HepG2 (cell line): ENCODE data around the gene MUSK. TPM values are rescaled to one million over a fixed set of nuclear protein-coding genes. Genes with fewer than 3 reads are reported as not detected.

Experiments used
- ATAC-seq: fragments of 200-7000 bp; cut with Tn5 transposase; 3 replicates; pipeline ENCODE4 v1.9.1; 2020; ENCODE audit warnings: mild to moderate bottlenecking, moderate library complexity
- BruUV-seq: library from RNA; stranded (reverse); fragments of 400-500 nt; replicated peaks from 2 replicates; lab custom pipeline; 2021; lab: Mats Ljungman, UMichigan
- CTCF ChIA-PET: fragments of 300-600 bp; formaldehyde crosslinking; extraction: SDS; loops from one replicate; lab custom pipeline; 2021; ENCODE audit warnings: low total read pairs, inconsistent platforms, low intra/inter-chr PET ratio; lab: Yijun Ruan, JAX
- POLR2A ChIA-PET: fragments of 350-600 bp; sonication (Branson Sonifier 250); formaldehyde crosslinking; loops from one replicate; lab custom pipeline; 2020; ENCODE audit warnings: antibody characterized with exemption, inconsistent platforms; lab: Yijun Ruan, JAX
- DNase-seq: peaks from one replicate; pipeline ENCODE4 v3.0.0-alpha.2; 2015; ENCODE audit warnings: low spot score
- FAIRE-seq: peaks from 3 replicates; lab custom pipeline; 2011; peaks lifted over from hg19 to GRCh38; lab: Jason Lieb, UNC
- H2AFZ ChIP-seq: one replicate; pipeline ENCODE4 v1.6.1; 2011; ENCODE audit warnings: low read length, inconsistent platforms
- H3K27ac ChIP-seq: fragments of 300-600 bp; 3 replicates; pipeline ENCODE4 v1.8.0; 2011; ENCODE audit warnings: mixed run types, mild to moderate bottlenecking, mixed read lengths, low read length, inconsistent platforms; ENCODE audit not compliant: insufficient read depth; ENCODE audit errors: extremely low read length
- H3K27me3 ChIP-seq, 2 experiments: fragments of 200-600 bp in 1 of 2; 2 replicates in 1 of 2; 3 replicates in 1 of 2; pipeline versions ENCODE4 v1.6.0 to v1.8.0; 2011; ENCODE audit warnings: low read length in 2 of 2, mild to moderate bottlenecking in 2 of 2, moderate library complexity in 2 of 2, inconsistent platforms in 1 of 2; ENCODE audit not compliant: insufficient read depth in 2 of 2, control insufficient read depth in 1 of 2
- H3K36me3 ChIP-seq, 2 experiments: fragments of 200-600 bp in 1 of 2; replicated peaks in 1 of 2; 2 replicates in 1 of 2; 3 replicates in 1 of 2; pipeline versions ENCODE4 v1.5.1 to v1.8.0; 2011; ENCODE audit warnings: low read length in 2 of 2, inconsistent platforms in 1 of 2; ENCODE audit not compliant: insufficient read depth in 2 of 2, control insufficient read depth in 1 of 2
- H3K4me1 ChIP-seq: 2 replicates; pipeline ENCODE4 v1.5.1; 2012; ENCODE audit warnings: low read length, inconsistent platforms; ENCODE audit not compliant: insufficient read depth
- H3K4me2 ChIP-seq: 2 replicates; pipeline ENCODE4 v1.6.0; 2011; ENCODE audit warnings: low read depth, low read length, inconsistent platforms
- H3K4me3 ChIP-seq, 3 experiments: fragments of 200-600 bp in 1 of 3; sonication (generic), shearing (Covaris generic) in 1 of 3; replicated peaks in 1 of 3; 2 replicates each; pipeline ENCODE4 v1.5.1; 2011 to 2016; ENCODE audit warnings: low read length in 3 of 3, inconsistent platforms in 2 of 3, low read depth in 2 of 3, mild to moderate bottlenecking in 2 of 3, control low read depth in 1 of 3, mixed read lengths in 1 of 3; ENCODE audit not compliant: insufficient read depth in 1 of 3
- H3K79me2 ChIP-seq: one replicate; pipeline ENCODE4 v1.6.1; 2011; ENCODE audit warnings: low read length, inconsistent platforms; ENCODE audit not compliant: insufficient read depth
- H3K9ac ChIP-seq: 2 replicates; pipeline ENCODE4 v1.6.0; 2011; ENCODE audit warnings: mild to moderate bottlenecking, low read depth, low read length, inconsistent platforms; ENCODE audit not compliant: insufficient read depth
- H3K9me3 ChIP-seq: 2 replicates; pipeline ENCODE4 v1.5.1; 2012; ENCODE audit warnings: mild to moderate bottlenecking, low read length
- H4K20me1 ChIP-seq: 2 replicates; pipeline ENCODE4 v1.6.0; 2011; ENCODE audit warnings: inconsistent platforms, mild to moderate bottlenecking, low read length, moderate library complexity; ENCODE audit not compliant: insufficient read depth
- HNRNPL ChIP-seq: fragments of 200-400 bp; formaldehyde crosslinking; IDR thresholded peaks from 2 replicates; pipeline ENCODE4 v1.6.1; 2017; ENCODE audit warnings: mild to moderate bottlenecking, low read depth, low read length
- HNRNPLL ChIP-seq: fragments of 200-400 bp; formaldehyde crosslinking; IDR thresholded peaks from 2 replicates; pipeline ENCODE4 v1.6.1; 2017; ENCODE audit warnings: mild to moderate bottlenecking, low read depth, low read length; ENCODE audit not compliant: poor library complexity, severe bottlenecking
- HOXA5 ChIP-seq: sonication (generic); formaldehyde crosslinking; IDR thresholded peaks from 2 replicates; pipeline ENCODE4 v1.4.0; 2020; ENCODE audit warnings: missing genetic modification reagents
- KLF11 ChIP-seq: IDR thresholded peaks from 2 replicates; pipeline ENCODE4 v1.6.1; 2016; ENCODE audit warnings: missing compliant biosample characterization
- MEIS2 ChIP-seq: sonication (generic); formaldehyde crosslinking; IDR thresholded peaks from 2 replicates; pipeline ENCODE4 v1.9.0; 2021; ENCODE audit warnings: mild to moderate bottlenecking, missing genetic modification reagents
- NPAS2 ChIP-seq: sonication (generic); formaldehyde crosslinking; IDR thresholded peaks from 2 replicates; pipeline ENCODE4 v1.8.0; 2022; ENCODE audit warnings: mild to moderate bottlenecking, missing genetic modification reagents, borderline replicate concordance
- ZNF10 ChIP-seq: sonication (generic); formaldehyde crosslinking; IDR thresholded peaks from 2 replicates; pipeline ENCODE4 v1.4.0; 2020; ENCODE audit warnings: mild to moderate bottlenecking, low read depth, missing genetic modification reagents, borderline replicate concordance
- ZNF264 ChIP-seq: sonication (generic); formaldehyde crosslinking; IDR thresholded peaks from 2 replicates; pipeline ENCODE4 v1.4.0; 2020; ENCODE audit warnings: missing genetic modification reagents
- ZNF33A ChIP-seq: sonication (generic); formaldehyde crosslinking; IDR thresholded peaks from 2 replicates; pipeline ENCODE4 v1.5.1; 2020; ENCODE audit warnings: missing genetic modification reagents, mild to moderate bottlenecking, moderate library complexity, borderline replicate concordance
- ZNF484 ChIP-seq: sonication (generic); formaldehyde crosslinking; IDR thresholded peaks from 2 replicates; pipeline ENCODE4 v1.5.1; 2020; ENCODE audit warnings: mild to moderate bottlenecking, low read depth, missing genetic modification reagents, borderline replicate concordance
- ZNF530 ChIP-seq: sonication (generic); formaldehyde crosslinking; IDR thresholded peaks from 2 replicates; pipeline ENCODE4 v1.5.0; 2020; ENCODE audit warnings: low read depth, mild to moderate bottlenecking, missing genetic modification reagents
- ZNF569 ChIP-seq: sonication (generic); formaldehyde crosslinking; IDR thresholded peaks from 2 replicates; pipeline ENCODE4 v1.5.0; 2020; ENCODE audit warnings: mild to moderate bottlenecking, missing genetic modification reagents, moderate library complexity, borderline replicate concordance
- ZNF616 ChIP-seq: sonication (generic); formaldehyde crosslinking; IDR thresholded peaks from 2 replicates; pipeline ENCODE4 v1.5.0; 2020; ENCODE audit warnings: low read depth, mild to moderate bottlenecking, missing genetic modification reagents
- ZNF7 ChIP-seq: IDR thresholded peaks from 2 replicates; pipeline ENCODE4 v1.6.1; 2016; ENCODE audit warnings: missing biosample characterization, missing genetic modification reagents
- ZNF782 ChIP-seq: sonication (generic); formaldehyde crosslinking; IDR thresholded peaks from 2 replicates; pipeline ENCODE4 v1.4.0; 2020; ENCODE audit warnings: missing genetic modification reagents, mild to moderate bottlenecking, borderline replicate concordance
- ZNF850 ChIP-seq: sonication (generic); formaldehyde crosslinking; conservative IDR thresholded peaks from 2 replicates; pipeline ENCODE4 v1.9.0; 2021; ENCODE audit warnings: mild to moderate bottlenecking, missing genetic modification reagents
- WGBS: methylation state at CpG from one replicate; pipeline ENCODE4 v1.1.6; 2017; ENCODE audit warnings: low lambda C conversion rate; 5-methylcytosine and 5-hydroxymethylcytosine counted together
- in situ Hi-C: cut with HindIII; loops from 2 replicates; pipeline ENCODE4 v1.10.0; 2017; ENCODE audit warnings: low pct_unique_long_range_greater_than_20kb; ENCODE audit not compliant: extremely low pct_ligation_motif_present
- intact Hi-C: fragments of 100-400 bp; cut with micrococcal nuclease; formaldehyde crosslinking; loops from one replicate; pipeline ENCODE4 v1.10.0; 2022; ENCODE audit not compliant: unreplicated experiment
- polyA plus RNA-seq, 8 experiments: library from polyadenylated mRNA; depleted of rRNA in 3 of 8; stranded (reverse) in 7 of 8; unstranded in 1 of 8; fragments of >200 nt; fragmentation: Illumina TruSeq in 4 of 8; extraction: Trizol in 4 of 8; gene quantifications; 2 replicates each; pipeline versions ENCODE4 v1.2.1 to v1.2.3, GENCODE V29; 2011 to 2016; ENCODE audit warnings: low read depth in 4 of 8, missing spikeins in 1 of 8, mixed read lengths in 1 of 8; ENCODE audit not compliant: insufficient read depth in 1 of 8
- total RNA-seq, 5 experiments: library from RNA; depleted of rRNA; stranded (reverse); fragments of >200 nt; fragmentation: Illumina TruSeq; extraction: Trizol; gene quantifications; 2 replicates each; pipeline ENCODE4 v1.2.3, GENCODE V29; 2016; ENCODE audit warnings: low read depth in 1 of 5
- TF ChIP-seq, protein P1 (sequence below): sonication (generic); formaldehyde crosslinking; IDR thresholded peaks from 2 replicates; pipeline ENCODE4 v1.9.0; 2021; ENCODE audit warnings: mild to moderate bottlenecking, missing genetic modification reagents
- TF ChIP-seq, protein P2 (sequence below): sonication (generic); formaldehyde crosslinking; IDR thresholded peaks from 2 replicates; pipeline ENCODE4 v1.4.0; 2020; ENCODE audit warnings: missing genetic modification reagents

Gene MUSK
- total and polyA plus RNA-seq, 2 of the 13 experiments (the other 11 are each of a cell fraction or from before 2014, with no cell fraction given), result not detected

DNA sequence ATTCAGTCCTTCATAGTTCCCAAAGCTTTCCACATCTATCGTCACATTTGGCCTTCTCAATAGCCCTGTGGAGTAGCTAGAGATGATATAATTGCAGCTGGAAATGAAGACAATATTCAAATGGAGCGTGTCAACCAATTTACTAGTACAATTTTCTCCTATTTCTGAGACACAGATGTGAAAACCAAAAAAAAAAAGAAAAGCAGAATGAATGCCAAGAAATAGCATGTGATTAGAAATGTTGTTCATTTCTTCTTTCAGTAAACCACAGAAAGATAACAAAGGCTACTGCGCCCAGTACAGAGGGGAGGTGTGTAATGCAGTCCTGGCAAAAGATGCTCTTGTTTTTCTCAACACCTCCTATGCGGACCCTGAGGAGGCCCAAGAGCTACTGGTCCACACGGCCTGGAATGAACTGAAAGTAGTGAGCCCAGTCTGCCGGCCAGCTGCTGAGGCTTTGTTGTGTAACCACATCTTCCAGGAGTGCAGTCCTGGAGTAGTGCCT, 99.0 kb downstream of the MUSK start (continued):
- TF ChIP-seq, protein P1, sequence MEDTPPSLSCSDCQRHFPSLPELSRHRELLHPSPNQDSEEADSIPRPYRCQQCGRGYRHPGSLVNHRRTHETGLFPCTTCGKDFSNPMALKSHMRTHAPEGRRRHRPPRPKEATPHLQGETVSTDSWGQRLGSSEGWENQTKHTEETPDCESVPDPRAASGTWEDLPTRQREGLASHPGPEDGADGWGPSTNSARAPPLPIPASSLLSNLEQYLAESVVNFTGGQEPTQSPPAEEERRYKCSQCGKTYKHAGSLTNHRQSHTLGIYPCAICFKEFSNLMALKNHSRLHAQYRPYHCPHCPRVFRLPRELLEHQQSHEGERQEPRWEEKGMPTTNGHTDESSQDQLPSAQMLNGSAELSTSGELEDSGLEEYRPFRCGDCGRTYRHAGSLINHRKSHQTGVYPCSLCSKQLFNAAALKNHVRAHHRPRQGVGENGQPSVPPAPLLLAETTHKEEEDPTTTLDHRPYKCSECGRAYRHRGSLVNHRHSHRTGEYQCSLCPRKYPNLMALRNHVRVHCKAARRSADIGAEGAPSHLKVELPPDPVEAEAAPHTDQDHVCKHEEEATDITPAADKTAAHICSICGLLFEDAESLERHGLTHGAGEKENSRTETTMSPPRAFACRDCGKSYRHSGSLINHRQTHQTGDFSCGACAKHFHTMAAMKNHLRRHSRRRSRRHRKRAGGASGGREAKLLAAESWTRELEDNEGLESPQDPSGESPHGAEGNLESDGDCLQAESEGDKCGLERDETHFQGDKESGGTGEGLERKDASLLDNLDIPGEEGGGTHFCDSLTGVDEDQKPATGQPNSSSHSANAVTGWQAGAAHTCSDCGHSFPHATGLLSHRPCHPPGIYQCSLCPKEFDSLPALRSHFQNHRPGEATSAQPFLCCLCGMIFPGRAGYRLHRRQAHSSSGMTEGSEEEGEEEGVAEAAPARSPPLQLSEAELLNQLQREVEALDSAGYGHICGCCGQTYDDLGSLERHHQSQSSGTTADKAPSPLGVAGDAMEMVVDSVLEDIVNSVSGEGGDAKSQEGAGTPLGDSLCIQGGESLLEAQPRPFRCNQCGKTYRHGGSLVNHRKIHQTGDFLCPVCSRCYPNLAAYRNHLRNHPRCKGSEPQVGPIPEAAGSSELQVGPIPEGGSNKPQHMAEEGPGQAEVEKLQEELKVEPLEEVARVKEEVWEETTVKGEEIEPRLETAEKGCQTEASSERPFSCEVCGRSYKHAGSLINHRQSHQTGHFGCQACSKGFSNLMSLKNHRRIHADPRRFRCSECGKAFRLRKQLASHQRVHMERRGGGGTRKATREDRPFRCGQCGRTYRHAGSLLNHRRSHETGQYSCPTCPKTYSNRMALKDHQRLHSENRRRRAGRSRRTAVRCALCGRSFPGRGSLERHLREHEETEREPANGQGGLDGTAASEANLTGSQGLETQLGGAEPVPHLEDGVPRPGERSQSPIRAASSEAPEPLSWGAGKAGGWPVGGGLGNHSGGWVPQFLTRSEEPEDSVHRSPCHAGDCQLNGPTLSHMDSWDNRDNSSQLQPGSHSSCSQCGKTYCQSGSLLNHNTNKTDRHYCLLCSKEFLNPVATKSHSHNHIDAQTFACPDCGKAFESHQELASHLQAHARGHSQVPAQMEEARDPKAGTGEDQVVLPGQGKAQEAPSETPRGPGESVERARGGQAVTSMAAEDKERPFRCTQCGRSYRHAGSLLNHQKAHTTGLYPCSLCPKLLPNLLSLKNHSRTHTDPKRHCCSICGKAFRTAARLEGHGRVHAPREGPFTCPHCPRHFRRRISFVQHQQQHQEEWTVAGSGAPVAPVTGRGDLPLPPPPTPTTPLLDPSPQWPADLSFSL, result no peak
- no peak for TF ChIP-seq HNRNPLL
- no peak for TF ChIP-seq ZNF530 (CRISPR knock-in tag)
- TF ChIP-seq ZNF264 (CRISPR knock-in tag), result no peak
- TF ChIP-seq MEIS2, result no peak
- no peak for TF ChIP-seq ZNF782 (CRISPR knock-in tag)

DNA sequence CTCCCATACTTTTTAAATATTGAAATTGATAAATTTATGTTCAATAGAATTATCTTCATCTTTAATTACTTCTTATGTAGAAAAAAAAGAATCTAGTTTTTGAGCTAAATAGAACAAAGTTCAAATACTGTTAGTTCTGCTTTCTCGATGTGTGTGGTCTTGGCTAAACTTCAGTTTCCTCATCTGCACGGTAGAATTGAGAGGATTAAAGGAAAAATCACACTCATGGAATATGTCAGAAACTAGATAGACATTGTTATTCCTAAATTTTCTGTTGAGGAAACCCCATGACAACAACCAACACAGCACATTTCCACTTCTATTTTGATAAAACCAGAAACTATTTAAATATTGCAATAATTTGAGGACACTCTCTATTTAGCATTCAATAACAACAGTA, 100.3 kb downstream of the MUSK start:
- TF ChIP-seq ZNF616 (no peak), ZNF484 (no peak), NPAS2 (CRISPR knock-in tag) (no peak), HOXA5 (no peak), ZNF569 (CRISPR knock-in tag) (no peak), ZNF850 (no peak), ZNF7 (CRISPR knock-in tag) (no peak), KLF11 (no peak), ZNF10 (no peak), HNRNPL (no peak), ZNF33A (CRISPR knock-in tag) (no peak)
- TF ChIP-seq, protein P2, sequence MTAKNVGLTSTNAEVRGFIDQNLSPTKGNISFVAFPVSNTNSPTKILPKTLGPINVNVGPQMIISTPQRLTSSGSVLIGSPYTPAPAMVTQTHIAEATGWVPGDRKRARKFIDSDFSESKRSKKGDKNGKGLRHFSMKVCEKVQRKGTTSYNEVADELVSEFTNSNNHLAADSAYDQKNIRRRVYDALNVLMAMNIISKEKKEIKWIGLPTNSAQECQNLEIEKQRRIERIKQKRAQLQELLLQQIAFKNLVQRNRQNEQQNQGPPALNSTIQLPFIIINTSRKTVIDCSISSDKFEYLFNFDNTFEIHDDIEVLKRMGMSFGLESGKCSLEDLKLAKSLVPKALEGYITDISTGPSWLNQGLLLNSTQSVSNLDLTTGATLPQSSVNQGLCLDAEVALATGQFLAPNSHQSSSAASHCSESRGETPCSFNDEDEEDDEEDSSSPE (CRISPR knock-in tag), result no peak
- H3K27ac ChIP-seq, result no peak overlapping the region
- no peak overlapping the region for H3K9ac ChIP-seq
- CTCF ChIA-PET, result no interaction called here
- H3K9me3 ChIP-seq, result no peaks in the 10 kb centered on the region
- no peak for FAIRE-seq
- 0% methylated on average over 2 of the region's 2 CpGs for WGBS
- H3K79me2 ChIP-seq, result no peaks in the 10 kb centered on the region
- no peaks in the 10 kb centered on the region for H3K27me3 ChIP-seq
- H3K4me3 ChIP-seq, result no peak overlapping the region
- in situ Hi-C loops, result loop anchor here (25.0 kb wide), 1 partner anchor 93 kb away; no protein-coding TSS in a partner anchor
- POLR2A ChIA-PET, result no interaction called here
- H3K4me1 ChIP-seq, result no peaks in the 10 kb centered on the region
- H2AFZ ChIP-seq, result no peak overlapping the region
- H3K4me2 ChIP-seq, result no peak overlapping the region
- no peaks in the 10 kb centered on the region for H4K20me1 ChIP-seq
- intact Hi-C loops, result no loop called here
- no peak for DNase-seq
- no peaks in the 10 kb centered on the region for H3K36me3 ChIP-seq
- BruUV-seq, result no TSS peak
- no peak for ATAC-seq
